ENCODE results near the gene MYL2. TPM values are rescaled to one million over a fixed set of nuclear protein-coding genes. Genes with fewer than 3 reads are reported as not detected.

The MYL2 gene
- total RNA-seq, 1 donor from 2014 or later: 1.7 TPM

DNA sequence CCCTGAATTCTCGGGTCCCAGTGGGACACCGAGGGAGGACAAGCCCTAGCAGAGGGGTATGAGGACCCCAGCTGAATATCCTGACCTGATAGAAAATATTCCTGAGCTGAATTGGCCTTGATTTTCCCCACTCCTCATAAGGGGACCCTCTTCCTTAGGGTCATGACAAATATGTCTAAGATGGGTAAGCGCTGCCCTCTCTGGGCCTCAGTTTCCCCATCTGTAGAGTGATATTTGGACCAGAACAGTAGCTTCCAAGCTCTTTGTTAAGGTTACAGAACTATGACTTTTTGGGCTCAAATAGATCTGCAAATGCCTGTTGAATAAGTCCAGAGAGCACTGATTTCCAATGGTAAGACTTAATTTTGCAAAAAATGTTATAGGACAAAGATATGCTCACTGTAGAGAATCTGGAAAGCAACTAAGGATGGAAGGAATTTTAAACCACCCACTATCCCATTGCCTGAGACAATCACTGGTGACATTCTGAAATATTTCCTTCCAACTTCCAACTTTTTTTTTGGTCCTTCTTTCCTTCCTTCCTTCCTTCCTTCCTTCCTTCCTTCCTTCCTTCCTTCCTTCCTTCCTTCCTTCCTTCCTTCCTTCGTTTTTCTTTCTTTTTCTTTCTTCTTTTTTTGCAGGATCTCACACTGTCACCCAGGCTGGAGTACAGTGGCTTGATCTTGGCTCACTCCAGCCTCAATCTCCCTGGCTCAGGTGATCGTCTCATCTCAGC lies 32.0 kb downstream of the MYL2 start:
- no peak for ATAC-seq

GRCh38 chr12:110885152-110885840 lies 35.1 kb downstream of the MYL2 start:
- no peak for ATAC-seq

DNA sequence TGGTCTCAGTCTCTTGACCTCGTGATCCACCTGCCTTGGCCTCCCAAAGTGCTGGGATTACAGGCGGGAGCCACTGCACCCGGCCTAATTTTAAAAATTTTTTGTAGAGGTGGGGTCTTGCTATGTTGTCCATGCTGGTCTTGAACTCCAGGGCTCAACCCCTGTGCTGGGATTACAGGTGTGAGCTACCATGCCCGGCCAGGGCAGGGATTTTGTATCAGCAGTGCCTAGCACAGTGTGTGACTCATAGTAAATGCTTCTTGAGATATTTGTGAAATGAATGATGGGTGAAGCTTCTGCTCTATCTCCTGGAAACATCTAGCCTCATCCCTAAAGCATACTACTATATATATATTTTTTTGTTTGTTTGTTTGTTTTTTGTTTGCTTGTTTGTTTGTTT lies 37.1 kb downstream of the MYL2 start:
- ATAC-seq: no peak

- no peak for ATAC-seq
Observed at GRCh38 chr12:110880651-110881050, 39.7 kb downstream of the MYL2 start.

- no peak for ATAC-seq
Observed at GRCh38 chr12:110874781-110875180, 45.6 kb downstream of the MYL2 start.

DNA sequence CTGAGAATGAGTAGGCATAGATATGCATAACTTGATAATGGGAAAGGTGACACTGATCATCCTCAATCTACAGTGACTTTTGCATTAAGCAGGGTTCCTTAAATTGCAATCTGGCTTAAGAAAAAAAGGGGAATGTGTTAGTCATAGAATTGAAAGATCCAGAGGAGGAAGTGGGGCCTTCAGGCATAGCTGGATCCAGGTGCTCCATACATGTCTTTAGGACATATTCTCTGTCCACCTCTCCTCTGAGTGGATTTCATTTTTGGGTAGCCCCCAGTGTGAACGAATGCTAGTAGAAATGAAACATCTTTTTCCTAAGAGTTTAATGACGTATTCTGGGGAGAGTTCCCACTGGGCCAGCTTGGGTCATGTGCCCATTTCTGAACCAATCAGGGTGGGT lies 46.0 kb downstream of the MYL2 start:
- no peak for ATAC-seq

DNA sequence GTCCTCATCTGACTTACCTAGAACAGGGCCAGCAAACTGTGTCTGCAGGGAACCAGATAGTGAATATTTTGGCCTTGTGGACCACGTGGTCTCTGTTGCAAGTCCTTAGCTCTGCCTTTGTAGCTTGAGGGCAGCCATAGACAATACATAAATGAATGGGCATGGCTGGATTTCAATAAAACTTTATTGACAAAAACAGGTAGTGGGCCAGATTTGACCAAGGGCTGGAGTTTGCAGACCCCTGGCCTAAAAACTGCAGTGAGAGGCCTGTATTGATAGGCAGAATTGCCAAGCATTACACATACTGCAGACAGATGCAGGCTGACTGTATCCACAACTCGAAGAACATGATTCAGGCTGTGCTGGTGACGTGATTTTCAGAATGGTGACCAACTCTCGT lies 48.3 kb downstream of the MYL2 start:
- no peak for ATAC-seq

- no peak for ATAC-seq
Observed at GRCh38 chr12:110869803-110870202, 50.6 kb downstream of the MYL2 start.

- ATAC-seq: no peak
Observed at GRCh38 chr12:110869026-110869425, 51.4 kb downstream of the MYL2 start.

DNA sequence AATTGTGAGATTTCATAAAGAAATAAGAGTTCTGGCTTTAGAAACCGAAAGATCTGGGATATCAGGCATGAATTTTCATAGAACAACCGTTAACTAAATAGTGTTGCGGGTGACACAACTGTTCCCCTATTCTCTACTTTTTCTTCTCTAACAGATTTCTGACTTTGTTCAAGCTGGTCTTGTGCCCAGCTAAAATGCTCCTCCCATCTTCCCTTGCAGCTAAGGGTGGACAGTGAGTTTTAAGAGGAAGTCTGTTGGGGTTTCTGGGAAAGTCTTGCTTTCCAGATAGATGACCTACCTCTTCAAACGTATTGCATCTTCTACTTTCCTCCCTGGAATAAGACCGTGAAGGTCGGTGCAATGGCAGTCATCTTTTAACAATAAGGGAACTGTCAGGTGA lies 54.9 kb downstream of the MYL2 start:
- no peak for ATAC-seq

DNA sequence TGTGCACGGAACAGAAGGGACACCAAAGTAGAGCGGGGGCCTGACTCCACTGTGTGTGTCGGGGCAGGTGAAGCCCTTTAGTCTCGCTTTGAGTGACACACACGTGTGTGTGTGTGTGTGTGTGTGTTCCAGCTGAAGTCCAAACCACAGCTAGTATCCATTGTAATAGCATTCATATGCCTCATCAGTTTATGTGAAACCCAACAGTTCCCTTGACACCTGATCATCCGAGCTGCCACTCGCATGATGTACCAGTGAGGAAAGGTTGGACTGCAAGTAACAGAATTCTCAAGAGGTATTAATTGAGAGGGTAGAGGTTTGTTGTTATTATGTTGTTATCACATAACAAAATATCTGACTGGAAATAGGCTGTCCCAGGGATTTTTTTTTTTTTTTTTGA lies 57.2 kb downstream of the MYL2 start:
- ATAC-seq: no peak

- no peak for ATAC-seq
Observed at GRCh38 chr12:110862329-110862728, 58.0 kb downstream of the MYL2 start.

DNA sequence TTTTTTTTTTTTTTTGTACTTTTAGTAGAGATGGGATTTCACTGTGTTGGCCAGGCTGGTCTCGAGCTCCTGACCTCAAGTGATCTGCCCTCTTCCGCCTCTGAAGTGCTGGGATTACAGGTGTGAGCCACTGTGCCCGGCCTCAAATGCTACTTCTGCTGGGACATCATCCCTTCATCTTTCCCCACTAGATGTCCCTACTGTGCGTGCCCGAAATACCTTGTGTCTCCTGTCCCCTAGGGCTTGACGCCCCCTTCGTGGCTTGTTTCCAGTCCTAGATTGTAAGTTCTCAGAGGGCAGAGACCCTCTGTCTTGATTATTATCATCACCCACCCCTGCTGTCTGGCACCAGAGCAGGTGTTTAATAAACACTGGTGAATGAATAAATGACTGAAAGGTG lies 58.6 kb downstream of the MYL2 start:
- ATAC-seq: no peak

Other genes starting within 250 kb of the MYL2 start
- 1.3 TPM for gene HVCN1, start 231.5 kb downstream of the MYL2 start, total RNA-seq
- gene PPP1CC, start 177.7 kb downstream of the MYL2 start, total RNA-seq: 109 TPM
- gene CCDC63, start 73.6 kb downstream of the MYL2 start, total RNA-seq: not detected
- gene CUX2, start 113.6 kb upstream of the MYL2 start, total RNA-seq: not detected

All from esophagus mucosa (tissue), 1 donor.